ENCODE measurements around the gene UBE2L3.

Gene UBE2L3

DNA sequence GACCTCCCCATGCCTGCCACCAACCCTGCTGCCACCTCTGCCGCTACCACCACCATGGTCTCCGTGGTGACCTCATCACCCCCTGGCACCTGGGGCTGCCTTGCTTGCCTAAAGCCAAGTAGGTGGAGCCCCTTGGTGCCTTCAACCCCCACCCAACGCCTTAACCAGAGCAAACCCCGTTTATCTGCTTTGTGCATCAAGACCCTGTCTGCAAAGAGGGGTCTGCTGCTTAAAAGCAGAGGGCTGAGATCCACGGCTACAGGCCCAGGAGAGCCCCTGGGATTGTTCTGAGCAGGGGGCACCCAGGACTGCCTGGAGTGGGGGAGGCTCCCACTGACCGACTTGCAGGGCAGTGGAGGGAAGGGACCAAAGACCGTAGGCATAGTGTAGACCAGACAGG, 93.4 kb downstream of the UBE2L3 start:
- Histone ChIP-seq H3K4me3 (ENCODE audit: insufficient read depth, low read length, poor library complexity, severe bottlenecking) (no peak overlapping the region), H3K27ac (ENCODE audit: low read depth, low read length) (no peak overlapping the region), H3K9ac (ENCODE audit: low read length) (no peak overlapping the region), H3K9me3 (ENCODE audit: insufficient read depth, low read length) (no peaks in the 10 kb centered on the region), H3F3A (ENCODE audit: insufficient read depth) (peaks cover 10% of the 10 kb centered on the region; the same call in 1 of the 2 replicates), H3K36me3 (ENCODE audit: low read length) (no peaks in the 10 kb centered on the region), H4K20me1 (ENCODE audit: low read depth, low read length) (no peaks in the 10 kb centered on the region), H2AFZ (ENCODE audit: low read depth, low read length, severe bottlenecking) (no peak overlapping the region), H3K27me3 (ENCODE audit: low read length) (no peaks in the 10 kb centered on the region), H3K9me2 (replicated peaks; ENCODE audit: insufficient read depth, low read length) (no peaks in the 10 kb centered on the region), H3K4me2 (ENCODE audit: low read depth, low read length, poor library complexity, severe bottlenecking) (no peak overlapping the region), H3K79me2 (ENCODE audit: insufficient read depth, low read length) (no peaks in the 10 kb centered on the region)
- TF ChIP-seq, protein P1, sequence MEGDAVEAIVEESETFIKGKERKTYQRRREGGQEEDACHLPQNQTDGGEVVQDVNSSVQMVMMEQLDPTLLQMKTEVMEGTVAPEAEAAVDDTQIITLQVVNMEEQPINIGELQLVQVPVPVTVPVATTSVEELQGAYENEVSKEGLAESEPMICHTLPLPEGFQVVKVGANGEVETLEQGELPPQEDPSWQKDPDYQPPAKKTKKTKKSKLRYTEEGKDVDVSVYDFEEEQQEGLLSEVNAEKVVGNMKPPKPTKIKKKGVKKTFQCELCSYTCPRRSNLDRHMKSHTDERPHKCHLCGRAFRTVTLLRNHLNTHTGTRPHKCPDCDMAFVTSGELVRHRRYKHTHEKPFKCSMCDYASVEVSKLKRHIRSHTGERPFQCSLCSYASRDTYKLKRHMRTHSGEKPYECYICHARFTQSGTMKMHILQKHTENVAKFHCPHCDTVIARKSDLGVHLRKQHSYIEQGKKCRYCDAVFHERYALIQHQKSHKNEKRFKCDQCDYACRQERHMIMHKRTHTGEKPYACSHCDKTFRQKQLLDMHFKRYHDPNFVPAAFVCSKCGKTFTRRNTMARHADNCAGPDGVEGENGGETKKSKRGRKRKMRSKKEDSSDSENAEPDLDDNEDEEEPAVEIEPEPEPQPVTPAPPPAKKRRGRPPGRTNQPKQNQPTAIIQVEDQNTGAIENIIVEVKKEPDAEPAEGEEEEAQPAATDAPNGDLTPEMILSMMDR (IDR thresholded peaks at IDR 0.05; ENCODE audit: insufficient read depth, low read length, poor library complexity, severe bottlenecking), result no peak
- no peak for TF ChIP-seq EZH2phosphoT487 (conservative IDR thresholded peaks at IDR 0.05; ENCODE audit: low read length)

DNA sequence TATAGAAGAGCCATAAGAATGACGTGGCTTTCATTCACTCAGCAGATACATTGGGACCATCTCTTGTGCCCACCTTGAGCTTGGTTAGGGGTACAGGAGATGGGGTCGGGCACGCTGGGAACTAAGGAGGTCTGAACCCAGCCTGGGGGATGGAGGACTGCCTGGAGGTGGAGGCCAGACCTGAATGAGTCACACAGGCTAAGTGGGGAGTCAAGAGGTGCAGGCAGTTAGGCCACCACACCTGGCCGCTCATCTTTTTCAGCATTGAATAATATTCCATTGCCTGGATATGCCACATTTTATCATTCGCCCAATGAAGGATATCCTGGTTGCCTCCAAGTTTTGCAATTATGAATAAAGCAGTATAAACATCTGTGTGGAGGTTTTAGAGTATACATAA, 94.5 kb downstream of the UBE2L3 start:
- TF ChIP-seq, protein P1 (IDR thresholded peaks at IDR 0.05; ENCODE audit: insufficient read depth, low read length, poor library complexity, severe bottlenecking), result no peak
- no peak for TF ChIP-seq EZH2phosphoT487 (conservative IDR thresholded peaks at IDR 0.05; ENCODE audit: low read length)
- Histone ChIP-seq H4K20me1 (ENCODE audit: low read depth, low read length) (no peaks in the 10 kb centered on the region), H3K4me2 (ENCODE audit: low read depth, low read length, poor library complexity, severe bottlenecking) (no peak overlapping the region), H3K36me3 (ENCODE audit: low read length) (no peaks in the 10 kb centered on the region), H2AFZ (ENCODE audit: low read depth, low read length, severe bottlenecking) (no peak overlapping the region), H3K79me2 (ENCODE audit: insufficient read depth, low read length) (peaks cover 3% of the 10 kb centered on the region; the same call in 1 of the 2 replicates), H3K4me3 (ENCODE audit: insufficient read depth, low read length, poor library complexity, severe bottlenecking) (no peak overlapping the region), H3K9ac (ENCODE audit: low read length) (no peak overlapping the region), H3K27me3 (ENCODE audit: low read length) (no peaks in the 10 kb centered on the region), H3K27ac (ENCODE audit: low read depth, low read length) (no peak overlapping the region), H3K9me2 (replicated peaks; ENCODE audit: insufficient read depth, low read length) (no peaks in the 10 kb centered on the region), H3K9me3 (ENCODE audit: insufficient read depth, low read length) (no peaks in the 10 kb centered on the region), H3F3A (ENCODE audit: insufficient read depth) (peaks cover 3% of the 10 kb centered on the region; the same call in 1 of the 2 replicates)

DNA sequence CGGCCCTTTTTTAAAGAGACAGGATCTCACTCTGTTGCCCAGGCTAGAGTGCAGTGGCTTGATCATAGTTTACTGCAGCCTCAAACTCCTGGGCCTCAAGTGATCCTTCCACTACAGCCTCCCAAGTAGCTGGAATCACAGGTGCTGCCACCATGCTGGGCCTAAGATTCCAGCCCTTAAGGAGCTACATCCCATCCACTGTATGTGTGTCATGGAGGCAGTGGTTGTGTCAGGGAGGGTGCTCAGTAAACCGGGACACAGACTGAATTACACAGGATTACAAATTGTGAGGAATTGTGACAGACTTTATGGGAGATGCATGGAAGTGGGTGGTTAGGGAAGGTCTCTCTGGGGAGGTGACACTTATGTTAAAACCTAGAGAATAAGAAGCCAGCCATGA, 96.2 kb downstream of the UBE2L3 start:
- H3K4me2 ChIP-seq (ENCODE audit: low read depth, low read length, poor library complexity, severe bottlenecking), result no peak overlapping the region
- H2AFZ ChIP-seq (ENCODE audit: low read depth, low read length, severe bottlenecking), result no peak overlapping the region
- no peaks in the 10 kb centered on the region for H3K9me2 ChIP-seq (replicated peaks; ENCODE audit: insufficient read depth, low read length)
- no peaks in the 10 kb centered on the region for H4K20me1 ChIP-seq (ENCODE audit: low read depth, low read length)
- no peak overlapping the region for H3K27ac ChIP-seq (ENCODE audit: low read depth, low read length)
- no peaks in the 10 kb centered on the region for H3K9me3 ChIP-seq (ENCODE audit: insufficient read depth, low read length)
- no peaks in the 10 kb centered on the region for H3F3A ChIP-seq (ENCODE audit: insufficient read depth)
- H3K4me3 ChIP-seq (ENCODE audit: insufficient read depth, low read length, poor library complexity, severe bottlenecking), result no peak overlapping the region
- H3K9ac ChIP-seq (ENCODE audit: low read length), result no peak overlapping the region
- H3K36me3 ChIP-seq (ENCODE audit: low read length), result no peaks in the 10 kb centered on the region
- TF ChIP-seq EZH2phosphoT487 (conservative IDR thresholded peaks at IDR 0.05; ENCODE audit: low read length), result no peak
- TF ChIP-seq, protein P1 (IDR thresholded peaks at IDR 0.05; ENCODE audit: insufficient read depth, low read length, poor library complexity, severe bottlenecking), result no peak
- H3K27me3 ChIP-seq (ENCODE audit: low read length), result no peaks in the 10 kb centered on the region
- peaks cover 4% of the 10 kb centered on the region; the same call in 1 of the 2 replicates for H3K79me2 ChIP-seq (ENCODE audit: insufficient read depth, low read length)
